ENCODE data around the gene CPXM2.

GRCh38 chr10:123890756-123891143, 857 bp downstream of the CPXM2 start:
- TF ChIP-seq CTCF (IDR thresholded peaks at IDR 0.05) (no peak), POLR2A (IDR thresholded peaks at IDR 0.05) (no peak)
